COLO829 (cell line): Measurements from ENCODE around the gene NSUN7.

ENCODE experiments used
- DNase-seq: peaks from one replicate; pipeline ENCODE4 v3.0.0; 2012; ENCODE audit warnings: low spot score

Gene NSUN7

DNA sequence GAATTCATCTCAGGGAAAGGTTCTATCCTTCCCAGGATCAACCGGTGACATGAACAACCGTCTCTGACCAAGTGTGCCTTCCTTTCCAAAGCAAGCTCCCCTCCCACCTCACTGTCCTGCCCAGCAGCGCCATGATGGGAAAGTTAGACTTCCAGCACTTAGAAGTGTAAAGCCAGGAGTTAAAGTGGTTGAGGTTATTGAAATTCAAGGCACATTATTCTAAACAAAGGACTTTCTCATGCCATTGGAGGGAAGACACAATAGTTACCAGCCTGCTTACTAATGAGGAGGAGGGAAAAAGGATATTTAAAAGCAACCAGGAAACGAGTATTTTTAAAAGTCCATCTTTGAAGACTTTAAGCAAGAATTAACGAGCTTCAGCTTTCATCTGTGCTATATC lies 96.8 kb downstream of the NSUN7 start:
- DNase-seq = no peak

DNA sequence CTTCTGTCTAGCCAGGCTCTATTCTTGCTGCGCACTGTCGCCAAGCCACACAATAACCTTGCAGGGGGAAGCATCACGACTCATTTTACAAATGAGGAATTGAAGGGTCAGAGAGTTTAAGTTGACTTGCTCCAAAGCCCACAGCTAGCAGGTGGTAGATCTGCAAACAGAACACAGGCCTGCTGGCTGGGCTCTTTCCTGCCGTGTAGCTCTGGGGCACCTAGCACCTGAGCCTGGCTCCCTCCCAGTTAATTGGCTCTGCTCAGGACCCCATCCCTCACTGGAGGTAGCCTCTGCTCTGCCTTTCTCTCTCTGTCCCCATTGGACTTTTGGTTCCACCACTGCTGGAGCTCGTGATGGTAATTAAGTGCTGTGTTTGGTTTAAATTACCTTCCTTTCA lies 98.5 kb downstream of the NSUN7 start:
- DNase-seq = no peak

DNA sequence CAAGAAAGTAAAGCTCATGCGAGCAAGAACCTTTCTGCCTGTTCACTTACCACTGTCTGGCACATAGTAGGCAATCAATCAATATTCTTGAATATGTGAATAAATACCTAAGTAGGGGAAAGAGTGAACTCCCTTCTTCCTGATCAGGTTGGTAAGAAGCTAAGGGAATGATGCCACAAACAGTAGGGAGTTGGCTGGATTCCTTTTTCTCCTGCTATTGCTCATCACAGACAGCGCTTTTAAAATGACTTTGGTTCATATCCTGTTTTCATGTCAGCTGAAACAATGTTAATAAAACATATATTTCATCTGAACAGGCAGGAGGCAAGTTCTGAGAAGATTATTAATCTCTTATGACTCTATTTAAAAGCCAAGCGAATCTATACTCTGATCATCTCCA lies 99.2 kb downstream of the NSUN7 start:
- no peak for DNase-seq

DNA sequence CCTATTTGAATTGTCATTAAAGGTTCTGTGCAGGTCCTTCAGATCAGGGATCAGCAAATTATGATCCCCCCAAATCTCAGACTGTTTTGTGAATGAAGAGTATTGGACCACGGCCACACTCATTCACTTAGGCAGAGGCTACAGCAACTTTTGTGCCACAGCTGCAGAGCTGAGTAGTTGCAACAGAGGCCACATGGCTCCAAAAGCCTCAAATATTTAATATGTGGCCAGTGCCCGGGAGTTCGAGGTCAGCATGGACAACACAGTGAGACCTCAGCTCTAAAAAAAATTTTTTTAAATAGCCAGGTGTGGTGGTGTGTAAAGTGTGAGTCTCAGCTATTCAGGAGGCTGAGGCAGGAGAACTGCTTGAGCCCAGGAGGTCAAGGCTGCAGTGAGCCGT lies 100.7 kb downstream of the NSUN7 start:
- no peak for DNase-seq

DNA sequence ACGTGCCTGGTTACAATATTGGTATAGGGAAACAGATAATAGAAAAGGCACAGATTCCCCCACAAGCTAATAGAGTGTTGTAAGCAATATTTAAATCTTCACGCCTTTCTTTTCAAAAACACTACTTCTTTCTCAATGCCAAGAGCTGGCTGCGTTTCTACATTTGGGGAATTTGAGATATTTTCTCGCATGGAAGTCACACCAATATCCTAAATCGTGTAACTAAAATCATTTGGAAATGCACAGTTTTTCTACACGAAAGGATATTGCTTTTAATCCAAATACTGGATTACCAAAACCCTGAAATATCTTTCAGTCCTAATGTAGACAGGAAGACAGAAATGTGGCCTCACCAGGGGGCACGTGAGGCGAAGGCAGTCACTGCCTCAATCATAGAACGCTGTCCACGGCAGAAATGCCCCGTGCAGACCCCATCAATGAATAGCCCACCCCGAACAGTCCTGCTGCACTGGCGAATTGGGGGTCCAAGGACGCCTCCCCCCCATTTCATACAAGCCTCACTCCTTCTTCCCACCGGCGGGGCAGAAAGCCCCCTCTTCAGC lies 106.6 kb downstream of the NSUN7 start:
- DNase-seq = no peak

DNA sequence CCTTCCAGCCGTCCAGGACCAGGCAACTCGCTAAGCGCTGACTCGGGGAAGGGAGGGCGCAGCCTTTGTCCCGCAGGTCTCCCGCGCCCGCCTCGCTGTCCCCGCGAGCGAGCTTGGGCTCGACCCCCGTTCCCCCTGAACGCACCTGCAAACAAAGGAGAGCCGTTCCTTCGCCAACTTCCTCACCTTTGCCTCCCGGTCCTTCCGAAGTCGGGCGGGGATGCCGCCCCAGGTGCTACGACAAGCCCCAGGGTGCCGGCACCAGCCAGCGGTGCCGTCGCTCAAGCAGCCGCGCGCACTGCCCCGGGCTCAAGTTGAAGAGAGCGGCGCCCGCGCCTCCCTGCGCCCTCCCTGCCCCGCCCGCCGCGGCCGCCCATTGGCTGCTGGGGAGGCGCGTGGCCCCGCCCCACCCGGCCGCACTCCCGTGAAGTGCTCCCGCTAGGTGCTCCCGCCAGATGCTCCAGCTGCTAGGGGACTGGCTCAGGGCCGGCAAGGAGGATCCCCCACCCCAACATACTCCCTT lies 107.1 kb downstream of the NSUN7 start:
- DNase-seq = no peak

DNA sequence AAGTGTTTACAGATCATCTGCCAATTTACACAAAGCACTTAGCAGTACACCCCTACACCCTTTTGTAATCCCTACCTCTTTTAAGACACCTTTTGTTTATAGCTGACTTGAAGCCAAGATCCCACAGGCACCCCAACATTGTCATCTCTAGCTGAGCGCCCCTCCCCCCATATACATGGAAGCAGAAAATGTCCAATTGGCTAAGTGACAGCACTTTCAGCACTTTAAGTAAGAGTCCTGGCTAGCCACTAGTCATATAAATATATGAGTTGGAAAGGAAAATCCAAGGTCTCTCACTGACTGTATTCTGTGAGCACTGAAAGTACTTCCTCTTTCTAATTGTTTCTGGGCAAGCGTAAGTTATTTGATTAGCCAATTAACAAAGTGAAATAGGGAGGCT lies 108.2 kb downstream of the NSUN7 start:
- no peak for DNase-seq

DNA sequence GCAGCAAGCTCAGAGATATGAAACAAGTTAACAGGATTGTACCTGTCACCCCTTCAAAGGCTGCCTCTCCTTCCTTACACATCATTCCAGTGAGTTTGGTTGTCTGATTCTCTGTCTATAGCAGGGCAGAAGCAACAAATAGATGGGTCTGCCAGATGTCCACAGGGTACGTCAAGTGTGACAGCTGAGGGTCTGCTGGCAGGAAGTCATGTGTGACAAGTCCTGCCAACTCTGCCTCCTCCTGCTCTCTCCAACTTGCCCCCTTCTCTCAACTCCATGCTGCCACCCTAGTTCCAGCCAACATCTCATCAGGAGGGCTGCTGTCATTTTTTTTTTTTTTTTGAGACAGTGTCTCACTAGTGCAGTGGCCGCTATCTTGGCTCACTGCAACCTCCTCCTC lies 109.2 kb downstream of the NSUN7 start:
- no peak for DNase-seq
